Measurements from ENCODE around the gene KCNC1.

The KCNC1 gene

GRCh38 chr11:17805873-17806272, 71.3 kb downstream of the KCNC1 start (continued):
- TF ChIP-seq ZC3H10 (CRISPR knock-in tag; IDR thresholded peaks at IDR 0.05) (no peak), SNAI2 (CRISPR knock-in tag; IDR thresholded peaks at IDR 0.05) (no peak)

GRCh38 chr11:17807034-17807433, 72.5 kb downstream of the KCNC1 start:
- TF ChIP-seq BACH2 (CRISPR knock-in tag; IDR thresholded peaks at IDR 0.05; ENCODE audit: borderline replicate concordance) (no peak), ESRRG (CRISPR knock-in tag; IDR thresholded peaks at IDR 0.05) (no peak), TCF4 (CRISPR knock-in tag; IDR thresholded peaks at IDR 0.05; ENCODE audit: borderline replicate concordance) (no peak), OSR1 (CRISPR knock-in tag; IDR thresholded peaks at IDR 0.05) (no peak)
- peak; percentile 24; the same call in 1 of the 3 replicates for ATAC-seq

GRCh38 chr11:17810041-17810440, 75.5 kb downstream of the KCNC1 start:
- ATAC-seq, result no peak

DNA sequence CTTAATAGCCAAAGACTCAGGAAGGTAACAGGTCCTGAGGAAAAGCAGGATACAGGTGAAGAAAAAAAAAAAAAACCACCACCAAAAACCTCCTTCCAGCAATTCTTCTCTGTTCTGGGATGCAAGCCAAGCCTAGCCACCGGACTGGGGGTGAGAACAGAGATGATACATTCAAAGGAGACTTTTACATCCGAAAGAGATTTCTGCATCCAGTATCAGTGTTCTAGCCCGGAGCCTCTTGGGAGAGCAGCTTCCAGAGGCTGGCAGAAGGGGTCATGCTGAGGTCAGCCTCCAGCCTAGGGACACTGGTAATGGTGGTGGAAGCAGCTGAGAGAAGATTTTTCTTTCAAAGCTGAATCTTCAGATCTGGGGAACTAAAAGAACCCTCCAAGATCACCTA, 76.2 kb downstream of the KCNC1 start:
- ATAC-seq, result peak; percentile 64
- TF ChIP-seq BACH2 (CRISPR knock-in tag; IDR thresholded peaks at IDR 0.05; ENCODE audit: borderline replicate concordance) (no peak), GLIS3 (CRISPR knock-in tag; IDR thresholded peaks at IDR 0.05) (no peak), CSDC2 (CRISPR knock-in tag; IDR thresholded peaks at IDR 0.05) (no peak), ZNF8 (CRISPR knock-in tag; IDR thresholded peaks at IDR 0.05) (no peak), ZC3H10 (CRISPR knock-in tag; IDR thresholded peaks at IDR 0.05) (no peak), PPARA (CRISPR knock-in tag; IDR thresholded peaks at IDR 0.05; ENCODE audit: borderline replicate concordance) (no peak)
- TF ChIP-seq, protein P1, sequence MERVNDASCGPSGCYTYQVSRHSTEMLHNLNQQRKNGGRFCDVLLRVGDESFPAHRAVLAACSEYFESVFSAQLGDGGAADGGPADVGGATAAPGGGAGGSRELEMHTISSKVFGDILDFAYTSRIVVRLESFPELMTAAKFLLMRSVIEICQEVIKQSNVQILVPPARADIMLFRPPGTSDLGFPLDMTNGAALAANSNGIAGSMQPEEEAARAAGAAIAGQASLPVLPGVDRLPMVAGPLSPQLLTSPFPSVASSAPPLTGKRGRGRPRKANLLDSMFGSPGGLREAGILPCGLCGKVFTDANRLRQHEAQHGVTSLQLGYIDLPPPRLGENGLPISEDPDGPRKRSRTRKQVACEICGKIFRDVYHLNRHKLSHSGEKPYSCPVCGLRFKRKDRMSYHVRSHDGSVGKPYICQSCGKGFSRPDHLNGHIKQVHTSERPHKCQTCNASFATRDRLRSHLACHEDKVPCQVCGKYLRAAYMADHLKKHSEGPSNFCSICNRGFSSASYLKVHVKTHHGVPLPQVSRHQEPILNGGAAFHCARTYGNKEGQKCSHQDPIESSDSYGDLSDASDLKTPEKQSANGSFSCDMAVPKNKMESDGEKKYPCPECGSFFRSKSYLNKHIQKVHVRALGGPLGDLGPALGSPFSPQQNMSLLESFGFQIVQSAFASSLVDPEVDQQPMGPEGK (CRISPR knock-in tag; IDR thresholded peaks at IDR 0.05; ENCODE audit: borderline replicate concordance), result no peak

More at GRCh38 chr11:17810041-17810440, 75.5 kb downstream of the KCNC1 start:
- no peak for TF ChIP-seq ZNF70 (CRISPR knock-in tag; IDR thresholded peaks at IDR 0.05)
- TF ChIP-seq ESRRG (CRISPR knock-in tag; IDR thresholded peaks at IDR 0.05), result no peak
- no peak for TF ChIP-seq TOX (CRISPR knock-in tag; IDR thresholded peaks at IDR 0.05; ENCODE audit: borderline replicate concordance)
- no peak for TF ChIP-seq GLIS3 (CRISPR knock-in tag; IDR thresholded peaks at IDR 0.05)
- TF ChIP-seq BACH2 (CRISPR knock-in tag; IDR thresholded peaks at IDR 0.05; ENCODE audit: borderline replicate concordance), result no peak
- no peak for TF ChIP-seq ARNTL (CRISPR knock-in tag; IDR thresholded peaks at IDR 0.05; ENCODE audit: borderline replicate concordance, low read depth)
- no peak for TF ChIP-seq SNAI2 (CRISPR knock-in tag; IDR thresholded peaks at IDR 0.05)
- no peak for TF ChIP-seq TSHZ2 (CRISPR knock-in tag; IDR thresholded peaks at IDR 0.05)
- no peak for TF ChIP-seq ZFP30 (CRISPR knock-in tag; IDR thresholded peaks at IDR 0.05)
- no peak for TF ChIP-seq ZFP3 (CRISPR knock-in tag; IDR thresholded peaks at IDR 0.05)
- TF ChIP-seq OSR1 (CRISPR knock-in tag; IDR thresholded peaks at IDR 0.05), result no peak
- no peak for TF ChIP-seq ZNF8 (CRISPR knock-in tag; IDR thresholded peaks at IDR 0.05)
- TF ChIP-seq CSRNP3 (CRISPR knock-in tag; IDR thresholded peaks at IDR 0.05), result no peak

- no peak; the same call in 2 of the 3 replicates for ATAC-seq
- TF ChIP-seq OSR1 (CRISPR knock-in tag; IDR thresholded peaks at IDR 0.05) (no peak), ISL1 (CRISPR knock-in tag; IDR thresholded peaks at IDR 0.05) (peak; percentile 64)
Measured at GRCh38 chr11:17811352-17811751, 76.8 kb downstream of the KCNC1 start.
